Endothelial cell of umbilical vein (primary cell): Measurements from ENCODE around the gene FSIP1. TPM values are rescaled to one million over a fixed set of nuclear protein-coding genes. Genes with fewer than 3 reads are reported as not detected.

Experiments
- BruUV-seq: library from RNA; stranded (reverse); fragments of 400-500 nt; replicated peaks from 2 replicates; lab custom pipeline; 2021; lab: Mats Ljungman, UMichigan
- CTCF ChIA-PET: fragments of 300-600, 350-600 bp; sonication (Branson Sonifier 250); formaldehyde crosslinking; loops from one replicate; lab custom pipeline; 2021; ENCODE audit warnings: antibody characterized with exemption, inconsistent platforms; lab: Charles Lee
- POLR2A ChIA-PET: fragments of 300-600, 350-600 bp; sonication (Branson Sonifier 250); formaldehyde crosslinking; loops from one replicate; lab custom pipeline; 2021; ENCODE audit warnings: antibody characterized with exemption, inconsistent platforms; lab: Charles Lee
- DNase-seq: peaks from one replicate; pipeline ENCODE4 v3.0.0-alpha.2; 2011; ENCODE audit warnings: low read depth, low spot score
- FAIRE-seq: peaks from 2 replicates; lab custom pipeline; 2011; peaks lifted over from hg19 to GRCh38; lab: Jason Lieb, UNC
- H2AFZ ChIP-seq: 2 replicates; pipeline ENCODE4 v1.6.0; 2012; ENCODE audit warnings: low read depth, low read length, control low read depth, inconsistent platforms
- H3K27ac ChIP-seq: 2 replicates; pipeline ENCODE4 v1.5.1; 2011; ENCODE audit warnings: low read depth, mild to moderate bottlenecking, control low read depth, low read length, moderate library complexity; ENCODE audit not compliant: insufficient read depth
- H3K27me3 ChIP-seq, 2 experiments: 2 replicates each; pipeline versions ENCODE4 v1.6.0 to v1.6.1; 2011; ENCODE audit warnings: low read length in 2 of 2, mixed read lengths in 1 of 2; ENCODE audit not compliant: control insufficient read depth in 2 of 2, insufficient read depth in 2 of 2
- H3K36me3 ChIP-seq, 2 experiments: 2 replicates in 1 of 2; 3 replicates in 1 of 2; pipeline ENCODE4 v1.5.1; 2011; ENCODE audit warnings: low read length in 2 of 2, mild to moderate bottlenecking in 1 of 2, moderate library complexity in 1 of 2; ENCODE audit not compliant: control insufficient read depth in 2 of 2, insufficient read depth in 2 of 2; ENCODE audit errors: extremely low read depth in 1 of 2
- H3K4me1 ChIP-seq: 3 replicates; pipeline ENCODE4 v1.5.1; 2011; ENCODE audit warnings: mild to moderate bottlenecking, low read length; ENCODE audit not compliant: control insufficient read depth, insufficient read depth; ENCODE audit errors: extremely low read depth
- H3K4me2 ChIP-seq: 2 replicates; pipeline ENCODE4 v1.6.1; 2011; ENCODE audit warnings: low read length, control low read depth, mixed read lengths; ENCODE audit not compliant: insufficient read depth
- H3K4me3 ChIP-seq, 3 experiments: fragments of 200-600 bp in 1 of 3; sonication (generic), shearing (Covaris generic) in 1 of 3; replicated peaks in 1 of 3; 2 replicates each; pipeline ENCODE4 v1.5.1; 2011 to 2016; ENCODE audit warnings: control low read depth in 3 of 3, low read length in 3 of 3, mild to moderate bottlenecking in 2 of 3, inconsistent platforms in 1 of 3, low read depth in 1 of 3, moderate library complexity in 1 of 3; ENCODE audit not compliant: insufficient read depth in 1 of 3
- H3K79me2 ChIP-seq: 2 replicates; pipeline ENCODE4 v1.6.0; 2012; ENCODE audit warnings: low read length, inconsistent platforms; ENCODE audit not compliant: control insufficient read depth, insufficient read depth
- H3K9ac ChIP-seq: replicated peaks from 2 replicates; pipeline ENCODE3; 2011; ENCODE audit warnings: low read length, control low read depth; ENCODE audit not compliant: insufficient read depth; ENCODE audit errors: extremely low read depth
- H3K9me1 ChIP-seq: replicated peaks from 3 replicates; pipeline ENCODE4 v1.6.0; 2011; ENCODE audit warnings: mild to moderate bottlenecking, low read length; ENCODE audit not compliant: control insufficient read depth, insufficient read depth; ENCODE audit errors: extremely low read depth
- H3K9me3 ChIP-seq: replicated peaks from 2 replicates; pipeline ENCODE4 v1.5.1; 2012; ENCODE audit warnings: low read length, inconsistent platforms; ENCODE audit not compliant: control insufficient read depth, insufficient read depth
- H4K20me1 ChIP-seq: replicated peaks from 2 replicates; pipeline ENCODE3; 2011; ENCODE audit warnings: mild to moderate bottlenecking, low read length; ENCODE audit not compliant: control insufficient read depth, insufficient read depth; ENCODE audit errors: extremely low read depth
- CTCF ChIP-seq, 2 donors: IDR thresholded peaks; 1 replicate in 1 of 2; 2 replicates in 1 of 2; pipeline ENCODE4 v1.5.1; 2011; ENCODE audit warnings: low read length in 2 of 2, mild to moderate bottlenecking in 2 of 2, moderate library complexity in 2 of 2, control low read depth in 1 of 2, inconsistent platforms in 1 of 2, low read depth in 1 of 2; ENCODE audit not compliant: insufficient read depth in 1 of 2; ENCODE audit errors: extremely low read depth in 1 of 2
- EZH2 ChIP-seq: IDR thresholded peaks from 2 replicates; pipeline ENCODE4 v1.6.1; 2012; ENCODE audit warnings: borderline replicate concordance, low read depth, mild to moderate bottlenecking, moderate library complexity, low read length, inconsistent platforms; ENCODE audit not compliant: severe bottlenecking
- FOS ChIP-seq: IDR thresholded peaks from 2 replicates; pipeline ENCODE4 v1.6.1; 2011; ENCODE audit warnings: mild to moderate bottlenecking, low read length, moderate library complexity, borderline replicate concordance; ENCODE audit not compliant: insufficient read depth
- GATA2 ChIP-seq: IDR thresholded peaks from 2 replicates; pipeline ENCODE4 v1.7.0; 2011; ENCODE audit warnings: low read depth, mild to moderate bottlenecking, moderate library complexity, mixed read lengths, low read length; ENCODE audit not compliant: insufficient read length, insufficient read depth
- JUN ChIP-seq: IDR thresholded peaks from 2 replicates; pipeline ENCODE4 v1.6.1; 2011; ENCODE audit warnings: borderline replicate concordance, low read depth; ENCODE audit not compliant: insufficient read length, insufficient read depth
- MAX ChIP-seq: IDR thresholded peaks from 2 replicates; pipeline ENCODE4 v1.6.1; 2011; ENCODE audit not compliant: insufficient read depth, insufficient read length
- MYC ChIP-seq: IDR thresholded peaks from one replicate; pipeline ENCODE4 v1.6.1; 2011; ENCODE audit warnings: mild to moderate bottlenecking, low read depth, low read length
- POLR2A ChIP-seq: IDR thresholded peaks from 2 replicates; pipeline ENCODE4 v1.6.1; 2012; ENCODE audit warnings: low read depth, mild to moderate bottlenecking, control low read depth, low read length
- POLR2AphosphoS5 ChIP-seq: IDR thresholded peaks from 2 replicates; pipeline ENCODE4 v1.6.1; 2012; ENCODE audit warnings: low read depth, mild to moderate bottlenecking, control low read depth, low read length, moderate library complexity; ENCODE audit not compliant: insufficient read depth
- dilution Hi-C: fragments of 300-500 bp; cut with MboI; formaldehyde crosslinking; loops from one replicate; pipeline ENCODE4 v1.15.0; 2019; ENCODE audit warnings: low sequenced_read_pairs; ENCODE audit not compliant: extremely low pct_ligation_motif_present
- intact Hi-C: fragments of 100-400 bp; cut with micrococcal nuclease; formaldehyde crosslinking; loops from one replicate; pipeline ENCODE4 v1.10.0; 2022
- polyA plus RNA-seq, 4 experiments: library from polyadenylated mRNA; depleted of rRNA in 3 of 4; stranded (reverse) in 3 of 4; unstranded in 1 of 4; fragments of >200 nt; gene quantifications; 2 replicates each; pipeline versions ENCODE4 v1.2.1 to v1.2.3, GENCODE V29; 2011 to 2012; ENCODE audit warnings: missing spikeins in 1 of 4
- total RNA-seq: library from RNA; stranded (reverse); gene quantifications from 2 replicates; pipeline ENCODE4 v1.2.3, GENCODE V29; 2021

The FSIP1 gene
- total and polyA plus RNA-seq, 2 donors (not counting 3 experiments of a cell fraction or from before 2014, with no cell fraction given): 0.23 to 1.1 TPM

- TF ChIP-seq EZH2 (no peak), CTCF (IDR thresholded peaks at IDR 0.05; ENCODE audit: extremely low read depth in 1 of 2, insufficient read depth in 1 of 2, low read depth in 1 of 2, low read length in 2 of 2) (peak; percentile 61 to 64), FOS (no peak)
- Histone ChIP-seq H4K20me1 (no peaks in the 10 kb centered on the region), H3K4me1 (no peaks in the 10 kb centered on the region), H3K9me1 (no peaks in the 10 kb centered on the region), H3K79me2 (no peaks in the 10 kb centered on the region), H3K9ac (no peak overlapping the region), H3K27ac (no peak overlapping the region), H3K4me3 (no peak overlapping the region), H3K9me3 (no peaks in the 10 kb centered on the region), H3K27me3 (no peaks in the 10 kb centered on the region), H3K4me2 (no peak overlapping the region), H3K36me3 (no peaks in the 10 kb centered on the region), H2AFZ (no peak overlapping the region)
- POLR2A ChIA-PET: no interaction called here
- CTCF ChIA-PET: interaction anchor here (0.6 to 6.7 kb wide), 46 partner anchors 9 to 979 kb away, joined by 3 to 240 read pairs (median 4); partner anchors contain the start of genes EIF2AK4 and FSIP1
- intact Hi-C loops: loop anchor here (1.0 to 10.0 kb wide), 8 partner anchors 59 to 981 kb away; partner anchors contain the start of genes EIF2AK4 and FSIP1
- DNase-seq (peak; percentile 66), FAIRE-seq (peak; percentile 66)
- dilution Hi-C loops: no loop called here
- BruUV-seq: no TSS peak
Measured at GRCh38 chr15:39685999-39686613, 96.5 kb downstream of the FSIP1 start.

- no TSS peak for BruUV-seq
Measured at GRCh38 chr15:39685367-39685766, 97.3 kb downstream of the FSIP1 start.

More at GRCh38 chr15:39685367-39685766, 97.3 kb downstream of the FSIP1 start:
- Histone ChIP-seq H4K20me1 (no peaks in the 10 kb centered on the region), H3K36me3 (no peaks in the 10 kb centered on the region), H3K4me3 (no peak overlapping the region), H2AFZ (no peak overlapping the region), H3K4me1 (no peaks in the 10 kb centered on the region), H3K27ac (no peak overlapping the region), H3K9me1 (no peaks in the 10 kb centered on the region), H3K27me3 (no peaks in the 10 kb centered on the region), H3K4me2 (no peak overlapping the region), H3K9me3 (no peaks in the 10 kb centered on the region), H3K79me2 (no peaks in the 10 kb centered on the region), H3K9ac (no peak overlapping the region)
- no peak for FAIRE-seq
- intact Hi-C loops: loop anchor here (5.0 to 10.0 kb wide), 3 partner anchors 58 to 981 kb away; partner anchors contain the start of gene EIF2AK4
- ChIA-PET POLR2A (no interaction called here), CTCF (interaction anchor here (0.6 to 6.7 kb wide), 42 partner anchors 10 to 978 kb away, joined by 3 to 240 read pairs (median 4); partner anchors contain the start of genes EIF2AK4 and FSIP1)
- TF ChIP-seq POLR2AphosphoS5: no peak
- no peak for TF ChIP-seq FOS
- no peak for TF ChIP-seq POLR2A
- TF ChIP-seq CTCF (IDR thresholded peaks at IDR 0.05; ENCODE audit: extremely low read depth in 1 of 2, insufficient read depth in 1 of 2, low read depth in 1 of 2, low read length in 2 of 2): no peak
- TF ChIP-seq GATA2: no peak
- TF ChIP-seq MYC: no peak
- no peak for TF ChIP-seq MAX
- TF ChIP-seq EZH2: no peak
- no peak for TF ChIP-seq JUN
- no peak for DNase-seq
- dilution Hi-C loops: no loop called here
